Measurements from ENCODE around the gene PPP1R3G.

DNA sequence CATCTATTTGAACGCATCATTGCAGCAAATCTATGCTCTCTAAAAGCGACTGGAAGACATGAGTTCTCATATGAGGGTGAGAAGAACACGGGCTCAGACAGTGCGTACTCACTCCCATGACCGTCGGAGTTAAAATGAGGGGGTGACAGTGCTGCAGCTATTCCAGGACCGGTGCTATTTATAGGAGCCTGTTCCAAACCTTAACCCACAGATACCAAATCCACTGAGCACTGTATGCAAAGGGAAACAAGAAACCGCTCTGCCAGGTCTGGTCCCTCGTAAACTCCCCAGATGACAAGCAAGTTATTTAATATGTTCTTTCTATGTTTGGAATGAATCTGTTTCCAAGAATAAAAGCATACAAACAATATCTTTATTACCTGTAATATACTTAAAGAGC lies 22.9 kb downstream of the PPP1R3G start:
- TF ChIP-seq, protein P1, sequence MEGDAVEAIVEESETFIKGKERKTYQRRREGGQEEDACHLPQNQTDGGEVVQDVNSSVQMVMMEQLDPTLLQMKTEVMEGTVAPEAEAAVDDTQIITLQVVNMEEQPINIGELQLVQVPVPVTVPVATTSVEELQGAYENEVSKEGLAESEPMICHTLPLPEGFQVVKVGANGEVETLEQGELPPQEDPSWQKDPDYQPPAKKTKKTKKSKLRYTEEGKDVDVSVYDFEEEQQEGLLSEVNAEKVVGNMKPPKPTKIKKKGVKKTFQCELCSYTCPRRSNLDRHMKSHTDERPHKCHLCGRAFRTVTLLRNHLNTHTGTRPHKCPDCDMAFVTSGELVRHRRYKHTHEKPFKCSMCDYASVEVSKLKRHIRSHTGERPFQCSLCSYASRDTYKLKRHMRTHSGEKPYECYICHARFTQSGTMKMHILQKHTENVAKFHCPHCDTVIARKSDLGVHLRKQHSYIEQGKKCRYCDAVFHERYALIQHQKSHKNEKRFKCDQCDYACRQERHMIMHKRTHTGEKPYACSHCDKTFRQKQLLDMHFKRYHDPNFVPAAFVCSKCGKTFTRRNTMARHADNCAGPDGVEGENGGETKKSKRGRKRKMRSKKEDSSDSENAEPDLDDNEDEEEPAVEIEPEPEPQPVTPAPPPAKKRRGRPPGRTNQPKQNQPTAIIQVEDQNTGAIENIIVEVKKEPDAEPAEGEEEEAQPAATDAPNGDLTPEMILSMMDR (IDR thresholded peaks at IDR 0.05) = no peak
- TF ChIP-seq EP300 (IDR thresholded peaks at IDR 0.05) = no peak

Measured in ovary (tissue), 3 donors.